ENCODE measurements around the gene UBE2D2. TPM values are rescaled to one million over a fixed set of nuclear protein-coding genes. Genes with fewer than 3 reads are reported as not detected.

The UBE2D2 gene
- total and polyA plus RNA-seq, 2 of the 13 experiments (the other 11 are each of a cell fraction or from before 2014, with no cell fraction given): 79.1 to 109 TPM

GRCh38 chr5:139561655-139562451 lies 714 bp downstream of the UBE2D2 start (continued):
- TF ChIP-seq ZBTB40 (IDR thresholded peaks at IDR 0.05): no peak
- TF ChIP-seq ZBTB40 (CRISPR knock-in tag; IDR thresholded peaks at IDR 0.05): peak; percentile 61; the same call in 1 of the 2 replicates
- no peak for TF ChIP-seq HNF1A (IDR thresholded peaks at IDR 0.05; ENCODE audit: low read depth)
- TF ChIP-seq HNF1A (CRISPR knock-in tag; IDR thresholded peaks at IDR 0.05; ENCODE audit: borderline replicate concordance): peak; percentile 35; the same call in 1 of the 2 replicates
- TF ChIP-seq SAP130 (CRISPR knock-in tag; IDR thresholded peaks at IDR 0.05; ENCODE audit: low read depth): 0 out of 2 replicates have a peak, but pooled peaks have one; percentile 38
- TF ChIP-seq RCOR2 (CRISPR knock-in tag; IDR thresholded peaks at IDR 0.05): no peak
- no peak for TF ChIP-seq TRIM24 (CRISPR knock-in tag; IDR thresholded peaks at IDR 0.05)
- no peak for TF ChIP-seq RAD21 (CRISPR knock-in tag; IDR thresholded peaks at IDR 0.05)
- TF ChIP-seq ZFP36L2 (CRISPR knock-in tag; IDR thresholded peaks at IDR 0.05): no peak
- TF ChIP-seq SIN3A (IDR thresholded peaks at IDR 0.05; ENCODE audit: borderline replicate concordance, low read depth, low read length): no peak
- no peak for TF ChIP-seq ZNF3 (CRISPR knock-in tag; IDR thresholded peaks at IDR 0.05)
- TF ChIP-seq BRCA1 (CRISPR knock-in tag; IDR thresholded peaks at IDR 0.05): no peak
- 0 out of 2 replicates have a peak, but pooled peaks have one; percentile 17 for TF ChIP-seq CTCF (CRISPR knock-in tag; IDR thresholded peaks at IDR 0.05)
